H1 (cell line): Measurements from ENCODE around the gene CAPN1. TPM values are rescaled to one million over a fixed set of nuclear protein-coding genes. Genes with fewer than 3 reads are reported as not detected.
A peak's percentile ranks its signal among the peaks of the same experiment; 100 is the strongest.

Source experiments
- CTCF ChIA-PET: fragments of 300-600 bp; sonication (Branson Sonifier 250); formaldehyde crosslinking; loops from one replicate; lab custom pipeline; 2021; ENCODE audit not compliant: partially characterized antibody; lab: Charles Lee
- POLR2A ChIA-PET: fragments of 300-600 bp; sonication (Branson Sonifier 250); formaldehyde crosslinking; loops from one replicate; lab custom pipeline; 2021; ENCODE audit warnings: inconsistent platforms; ENCODE audit not compliant: partially characterized antibody; lab: Charles Lee
- DNase-seq, 2 experiments: peaks; one replicate each; pipeline versions ENCODE4 v3.0.0 to v3.0.0-alpha.2; 2010 to 2022; ENCODE audit warnings: low spot score in 2 of 2, low read depth in 1 of 2, mixed read lengths in 1 of 2
- FAIRE-seq: peaks from 2 replicates; lab custom pipeline; 2011; peaks lifted over from hg19 to GRCh38; lab: Jason Lieb, UNC
- H2AFZ ChIP-seq: 2 replicates; pipeline ENCODE4 v1.8.1; 2012; ENCODE audit warnings: low read length, inconsistent platforms
- H2AK5ac ChIP-seq: 2 replicates; pipeline ENCODE4 v1.6.1; 2013; ENCODE audit warnings: low read depth, low read length
- H2BK120ac ChIP-seq: replicated peaks from 2 replicates; pipeline ENCODE3; 2013; ENCODE audit warnings: low read depth, low read length, inconsistent platforms
- H2BK12ac ChIP-seq: 2 replicates; pipeline ENCODE4 v1.6.1; 2013; ENCODE audit warnings: low read depth, low read length
- H2BK15ac ChIP-seq: 2 replicates; pipeline ENCODE4 v1.6.1; 2013; ENCODE audit warnings: low read length
- H2BK20ac ChIP-seq: 2 replicates; pipeline ENCODE4 v1.6.1; 2013; ENCODE audit warnings: low read length
- H2BK5ac ChIP-seq: 2 replicates; pipeline ENCODE4 v1.6.1; 2013; ENCODE audit warnings: low read depth, low read length
- H3K14ac ChIP-seq: 2 replicates; pipeline ENCODE4 v1.6.1; 2013; ENCODE audit warnings: inconsistent platforms; ENCODE audit not compliant: insufficient read length
- H3K18ac ChIP-seq: 2 replicates; pipeline ENCODE4 v1.6.1; 2013; ENCODE audit warnings: low read length; ENCODE audit errors: extremely low read depth
- H3K23ac ChIP-seq: 2 replicates; pipeline ENCODE4 v1.6.1; 2013; ENCODE audit warnings: inconsistent platforms; ENCODE audit not compliant: insufficient read length
- H3K23me2 ChIP-seq: 2 replicates; pipeline ENCODE4 v1.6.1; 2013; ENCODE audit warnings: low read depth, low read length
- H3K27ac ChIP-seq: 2 replicates; pipeline ENCODE4 v1.6.1; 2011; ENCODE audit warnings: low read depth, low read length, inconsistent platforms
- H3K27me3 ChIP-seq, 4 experiments: replicated peaks in 1 of 4; 1 replicate in 1 of 4; 2 replicates in 3 of 4; pipeline versions ENCODE4 v1.6.1 to v1.8.1; 2011 to 2013; ENCODE audit warnings: low read length in 3 of 4, mild to moderate bottlenecking in 3 of 4, inconsistent platforms in 2 of 4, mixed read lengths in 2 of 4, moderate library complexity in 1 of 4; ENCODE audit not compliant: control insufficient read depth in 3 of 4, insufficient read depth in 3 of 4; ENCODE audit errors: extremely low read depth in 1 of 4
- H3K36me3 ChIP-seq, 4 experiments: 2 replicates each; pipeline versions ENCODE4 v1.6.1 to v1.8.1; 2011 to 2013; ENCODE audit warnings: mild to moderate bottlenecking in 4 of 4, low read length in 3 of 4, moderate library complexity in 2 of 4, control low read depth in 1 of 4, inconsistent platforms in 1 of 4; ENCODE audit not compliant: insufficient read depth in 4 of 4, control insufficient read depth in 2 of 4
- H3K4ac ChIP-seq: replicated peaks from 2 replicates; pipeline ENCODE3; 2013; ENCODE audit warnings: low read length, low read depth, mixed read lengths, inconsistent platforms; ENCODE audit not compliant: insufficient read length
- H3K4me1 ChIP-seq, 4 experiments: replicated peaks in 1 of 4; 1 replicate in 1 of 4; 2 replicates in 3 of 4; pipeline versions ENCODE4 v1.6.1 to v1.8.1; 2011 to 2013; ENCODE audit warnings: low read length in 3 of 4, inconsistent platforms in 2 of 4, mixed read lengths in 1 of 4; ENCODE audit not compliant: insufficient read depth in 4 of 4, control insufficient read depth in 3 of 4
- H3K4me2 ChIP-seq, 2 experiments: 2 replicates each; pipeline versions ENCODE4 v1.6.1 to v1.8.1; 2011 to 2013; ENCODE audit warnings: low read depth in 2 of 2, low read length in 2 of 2, control low read depth in 1 of 2, inconsistent platforms in 1 of 2, mild to moderate bottlenecking in 1 of 2; ENCODE audit not compliant: insufficient read depth in 1 of 2
- H3K4me3 ChIP-seq, 4 experiments: fragments of 200-600, 300-600 bp in 1 of 4; sonication (generic), shearing (Covaris generic), sonication (Bioruptor Twin) in 1 of 4; 2 replicates each; pipeline versions ENCODE4 v1.5.1 to v1.8.1; 2011 to 2016; ENCODE audit warnings: low read length in 4 of 4, low read depth in 3 of 4, control low read depth in 2 of 4, inconsistent platforms in 2 of 4, mild to moderate bottlenecking in 2 of 4, mixed read lengths in 1 of 4, moderate library complexity in 1 of 4; ENCODE audit not compliant: insufficient read depth in 2 of 4; ENCODE audit errors: extremely low read depth in 1 of 4
- H3K56ac ChIP-seq: replicated peaks from 2 replicates; pipeline ENCODE3; 2013; ENCODE audit warnings: low read depth, mild to moderate bottlenecking, mixed read lengths, low read length, inconsistent platforms; ENCODE audit not compliant: insufficient read length
- H3K79me1 ChIP-seq: 2 replicates; pipeline ENCODE4 v1.6.1; 2013; ENCODE audit warnings: low read depth, low read length, control low read depth
- H3K79me2 ChIP-seq, 2 experiments: 2 replicates each; pipeline versions ENCODE4 v1.6.1 to v1.8.1; 2012 to 2013; ENCODE audit warnings: low read length in 2 of 2, mild to moderate bottlenecking in 2 of 2, inconsistent platforms in 1 of 2; ENCODE audit not compliant: insufficient read depth in 2 of 2, control insufficient read depth in 1 of 2
- H3K9ac ChIP-seq, 4 experiments: replicated peaks in 1 of 4; 1 replicate in 1 of 4; 2 replicates in 3 of 4; pipeline versions ENCODE4 v1.6.1 to v1.8.1; 2011 to 2013; ENCODE audit warnings: low read depth in 3 of 4, low read length in 3 of 4, control low read depth in 2 of 4, mild to moderate bottlenecking in 2 of 4, moderate library complexity in 2 of 4, inconsistent platforms in 1 of 4; ENCODE audit errors: extremely low read depth in 1 of 4
- H3K9me3 ChIP-seq, 2 experiments: 2 replicates each; pipeline versions ENCODE4 v1.6.1 to v1.8.1; 2012 to 2013; ENCODE audit warnings: mild to moderate bottlenecking in 2 of 2, moderate library complexity in 2 of 2, control low read depth in 1 of 2, inconsistent platforms in 1 of 2, low read depth in 1 of 2, low read length in 1 of 2, mixed read lengths in 1 of 2; ENCODE audit not compliant: insufficient read depth in 2 of 2
- H4K20me1 ChIP-seq, 2 experiments: replicated peaks in 1 of 2; 2 replicates each; pipeline versions ENCODE3 to v1.8.1; 2011 to 2013; ENCODE audit warnings: inconsistent platforms in 2 of 2, low read length in 2 of 2, mild to moderate bottlenecking in 1 of 2; ENCODE audit not compliant: insufficient read depth in 2 of 2, control insufficient read depth in 1 of 2
- H4K5ac ChIP-seq: 2 replicates; pipeline ENCODE4 v1.6.1; 2013; ENCODE audit warnings: low read length, low read depth, mixed read lengths, inconsistent platforms; ENCODE audit not compliant: insufficient read length
- H4K8ac ChIP-seq: 2 replicates; pipeline ENCODE4 v1.8.0; 2013; ENCODE audit warnings: mild to moderate bottlenecking, moderate library complexity, low read length, inconsistent platforms; ENCODE audit not compliant: insufficient read depth; ENCODE audit errors: extremely low read depth
- H4K91ac ChIP-seq: replicated peaks from 2 replicates; pipeline ENCODE3; 2013; ENCODE audit warnings: low read length, mixed read lengths, inconsistent platforms; ENCODE audit not compliant: insufficient read length
- BRCA1 ChIP-seq: IDR thresholded peaks from 2 replicates; pipeline ENCODE4 v1.6.1; 2012; ENCODE audit warnings: low read depth, low read length, improper control_type of control experiment
- CBX8 ChIP-seq: fragments of 300-800, 300-1000 bp; sonication (generic); IDR thresholded peaks from 2 replicates; pipeline ENCODE4 v1.7.1; 2016; ENCODE audit warnings: low read depth, low read length, borderline replicate concordance
- RXRA ChIP-seq: IDR thresholded peaks from 2 replicates; pipeline ENCODE4 v1.6.1; 2011; ENCODE audit warnings: low read depth, mild to moderate bottlenecking, low read length, moderate library complexity; ENCODE audit not compliant: insufficient read depth
- SUZ12 ChIP-seq: fragments of 200-600 bp; sonication (generic); IDR thresholded peaks from 2 replicates; pipeline ENCODE4 v1.6.1; 2012; ENCODE audit warnings: mild to moderate bottlenecking, inconsistent platforms, low read length, moderate library complexity, mixed read lengths
- TCF12 ChIP-seq: IDR thresholded peaks from 2 replicates; pipeline ENCODE4 v1.6.1; 2011; ENCODE audit warnings: low read depth, mild to moderate bottlenecking, low read length
- ZNF274 ChIP-seq: IDR thresholded peaks from 2 replicates; pipeline ENCODE4 v1.7.0; 2012; ENCODE audit warnings: low read length, borderline replicate concordance; ENCODE audit errors: extremely low read depth
- WGBS, 2 experiments: shearing (Covaris generic) in 1 of 2; methylation state at CpG; one replicate each; pipeline versions ENCODE4 v1.1.6 to v1.1.7; 2013 to 2015; ENCODE audit warnings: low lambda C conversion rate in 2 of 2, mixed read lengths in 2 of 2, inconsistent platforms in 1 of 2, low coverage in 1 of 2, missing lambda C conversion rate in 1 of 2; ENCODE audit not compliant: insufficient replicate concordance in 2 of 2, insufficient coverage in 1 of 2, insufficient read length in 1 of 2; ENCODE audit errors: extremely low coverage in 1 of 2, missing lambda C conversion rate in 1 of 2; 5-methylcytosine and 5-hydroxymethylcytosine counted together
- polyA plus RNA-seq, 7 experiments: library from polyadenylated mRNA; depleted of rRNA in 3 of 7; stranded (reverse) in 5 of 7; unstranded in 2 of 7; fragments of >200 nt in 5 of 7; fragments of 200-250 nt in 2 of 7; gene quantifications; 1 replicate in 5 of 7; 2 replicates in 1 of 7; 4 replicates in 1 of 7; pipeline versions ENCODE4 v1.2.1 to v1.2.3, GENCODE V29; 2011 to 2013; ENCODE audit warnings: missing spikeins in 2 of 7, mixed read lengths in 2 of 7
- total RNA-seq: library from RNA; stranded (reverse); fragmentation: NEBNext Ultra II Directional; extraction: Animal tissue kit (Norgen Biotek cat#: 25700); gene quantifications from 2 replicates; pipeline ENCODE4 v1.2.1, GENCODE V29; 2021

The CAPN1 gene
- total and polyA plus RNA-seq, 2 of the 8 experiments (the other 6 are each of a cell fraction or from before 2014, with no cell fraction given), result 194 to 233 TPM

GRCh38 chr11:65169164-65169641 lies 12.5 kb upstream of the CAPN1 start:
- Histone ChIP-seq H3K4ac (no peak overlapping the region), H3K4me1 (peaks cover 0 to 6% (median 1%) of the 10 kb centered on the region in 4 experiments; a peak in 2 of 7 replicates), H3K79me1 (no peaks in the 10 kb centered on the region), H3K36me3 (no peaks in the 10 kb centered on the region), H3K56ac (no peak overlapping the region), H4K8ac (no peak overlapping the region), H2AFZ (peak overlapping the region; percentile 72; the same call in 1 of the 2 replicates), H2AK5ac (no peak overlapping the region), H2BK12ac (peak overlapping the region; percentile 18; the same call in 1 of the 2 replicates), H2BK20ac (no peak overlapping the region), H3K23me2 (no peaks in the 10 kb centered on the region; the same call in 1 of the 2 replicates), H3K23ac (no peak overlapping the region), H3K27ac (no peak overlapping the region), H4K20me1 (no peaks in the 10 kb centered on the region), H3K14ac (no peak overlapping the region), H4K5ac (no peak overlapping the region), H3K4me3 (no peak overlapping the region), H4K91ac (no peak overlapping the region), H3K18ac (no peak overlapping the region), H2BK120ac (no peak overlapping the region), H2BK15ac (peak overlapping the region; percentile 81; the same call in 1 of the 2 replicates), H2BK5ac (no peak overlapping the region), H3K9me3 (no peaks in the 10 kb centered on the region), H3K4me2 (no peak overlapping the region), H3K79me2 (no peaks in the 10 kb centered on the region), H3K9ac (no peak overlapping the region; a peak in 1 of 7 replicates), H3K27me3 (no peaks in the 10 kb centered on the region)
- DNase-seq (no peak), FAIRE-seq (no peak)
- ChIA-PET CTCF (interaction anchor here (1.1 to 1.5 kb wide), 4 partner anchors 11 to 147 kb away, joined by 3 read pairs; no protein-coding TSS in a partner anchor), POLR2A (interaction anchor here (0.6 to 2.1 kb wide), 7 partner anchors 12 to 431 kb away, joined by 3 to 24 read pairs (median 4); partner anchors contain the start of genes CAPN1, FAU, MRPL49 and SYVN1)
- 86% methylated on average over 11 of the region's 11 CpGs; no CpG with 5 or more reads in 1 of the 2 experiments for WGBS, 2 experiments
- TF ChIP-seq SUZ12, result no peak
- no peak for TF ChIP-seq ZNF274
- no peak for TF ChIP-seq RXRA
- no peak for TF ChIP-seq BRCA1
- no peak for TF ChIP-seq CBX8
- TF ChIP-seq TCF12, result no peak
